ENCODE measurements around the gene HECW1. TPM values are rescaled to one million over a fixed set of nuclear protein-coding genes. Genes with fewer than 3 reads are reported as not detected.
"Not testable (repeated sequence)": the region's sequence is repeated elsewhere in the genome, so short reads cannot be mapped to it uniquely, and the experiment has no call there.

HECW1 gene
- polyA plus RNA-seq, 2 of the 4 experiments (the other 2 are of a cell fraction): 11.3 TPM

DNA sequence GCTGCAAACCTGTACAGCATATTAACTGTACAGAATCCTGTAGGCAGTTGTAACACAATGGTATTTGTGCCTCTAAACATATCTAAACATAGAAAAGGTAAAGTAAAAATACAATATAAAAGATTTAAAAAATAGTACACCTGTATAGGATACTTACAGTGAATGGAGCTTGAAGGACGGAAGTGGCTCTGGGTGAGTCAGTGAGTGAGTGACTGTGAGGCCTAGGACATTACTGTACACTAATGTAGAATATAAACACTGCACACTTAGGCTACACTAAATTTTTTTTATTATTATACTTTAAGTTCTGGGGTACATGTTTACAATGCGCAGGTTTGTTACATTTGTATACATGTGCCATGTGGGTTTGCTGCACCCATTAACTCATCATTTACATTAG, 373.1 kb downstream of the HECW1 start:
- ATAC-seq: no peak
- no peak for FAIRE-seq
- WGBS (ENCODE audit: missing lambda C conversion rate): 91% methylated on average over 2 of the region's 2 CpGs
- Histone ChIP-seq H3K4me2 (no peak overlapping the region), H3K4me1 (peaks cover 40% of the 10 kb centered on the region), H3K9me3 (no peaks in the 10 kb centered on the region), H3K4me3 (no peak overlapping the region), H3K27ac (peak overlapping the region in 1 of 2 experiments; percentile 74; a peak in 4 of 6 replicates)
- POLR2A ChIA-PET: no interaction called here
- DNase-seq (ENCODE audit: low read depth in 1 of 2, low spot score in 1 of 2): no peak
- TF ChIP-seq, protein P1, sequence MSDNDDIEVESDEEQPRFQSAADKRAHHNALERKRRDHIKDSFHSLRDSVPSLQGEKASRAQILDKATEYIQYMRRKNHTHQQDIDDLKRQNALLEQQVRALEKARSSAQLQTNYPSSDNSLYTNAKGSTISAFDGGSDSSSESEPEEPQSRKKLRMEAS (IDR thresholded peaks at IDR 0.05): no peak
- TF ChIP-seq GATA3 (IDR thresholded peaks at IDR 0.05; ENCODE audit: borderline replicate concordance): no peak
- TF ChIP-seq EHF (CRISPR knock-in tag; IDR thresholded peaks at IDR 0.05): no peak
- TF ChIP-seq MAFK (IDR thresholded peaks at IDR 0.05; ENCODE audit: partially characterized antibody): no peak
- no peak for TF ChIP-seq HOXB5 (CRISPR knock-in tag; IDR thresholded peaks at IDR 0.05)
- TF ChIP-seq PHF8 (IDR thresholded peaks at IDR 0.05; ENCODE audit: borderline replicate concordance, low read depth): no peak
- TF ChIP-seq RFX5 (IDR thresholded peaks at IDR 0.05): no peak
- no peak for TF ChIP-seq EHMT2 (IDR thresholded peaks at IDR 0.05; ENCODE audit: low read depth)
- TF ChIP-seq, protein P2, sequence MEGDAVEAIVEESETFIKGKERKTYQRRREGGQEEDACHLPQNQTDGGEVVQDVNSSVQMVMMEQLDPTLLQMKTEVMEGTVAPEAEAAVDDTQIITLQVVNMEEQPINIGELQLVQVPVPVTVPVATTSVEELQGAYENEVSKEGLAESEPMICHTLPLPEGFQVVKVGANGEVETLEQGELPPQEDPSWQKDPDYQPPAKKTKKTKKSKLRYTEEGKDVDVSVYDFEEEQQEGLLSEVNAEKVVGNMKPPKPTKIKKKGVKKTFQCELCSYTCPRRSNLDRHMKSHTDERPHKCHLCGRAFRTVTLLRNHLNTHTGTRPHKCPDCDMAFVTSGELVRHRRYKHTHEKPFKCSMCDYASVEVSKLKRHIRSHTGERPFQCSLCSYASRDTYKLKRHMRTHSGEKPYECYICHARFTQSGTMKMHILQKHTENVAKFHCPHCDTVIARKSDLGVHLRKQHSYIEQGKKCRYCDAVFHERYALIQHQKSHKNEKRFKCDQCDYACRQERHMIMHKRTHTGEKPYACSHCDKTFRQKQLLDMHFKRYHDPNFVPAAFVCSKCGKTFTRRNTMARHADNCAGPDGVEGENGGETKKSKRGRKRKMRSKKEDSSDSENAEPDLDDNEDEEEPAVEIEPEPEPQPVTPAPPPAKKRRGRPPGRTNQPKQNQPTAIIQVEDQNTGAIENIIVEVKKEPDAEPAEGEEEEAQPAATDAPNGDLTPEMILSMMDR (IDR thresholded peaks at IDR 0.05): no peak
- TF ChIP-seq JUN (IDR thresholded peaks at IDR 0.05): no peak
- TF ChIP-seq, protein P3, sequence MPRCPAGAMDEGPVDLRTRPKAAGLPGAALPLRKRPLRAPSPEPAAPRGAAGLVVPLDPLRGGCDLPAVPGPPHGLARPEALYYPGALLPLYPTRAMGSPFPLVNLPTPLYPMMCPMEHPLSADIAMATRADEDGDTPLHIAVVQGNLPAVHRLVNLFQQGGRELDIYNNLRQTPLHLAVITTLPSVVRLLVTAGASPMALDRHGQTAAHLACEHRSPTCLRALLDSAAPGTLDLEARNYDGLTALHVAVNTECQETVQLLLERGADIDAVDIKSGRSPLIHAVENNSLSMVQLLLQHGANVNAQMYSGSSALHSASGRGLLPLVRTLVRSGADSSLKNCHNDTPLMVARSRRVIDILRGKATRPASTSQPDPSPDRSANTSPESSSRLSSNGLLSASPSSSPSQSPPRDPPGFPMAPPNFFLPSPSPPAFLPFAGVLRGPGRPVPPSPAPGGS (IDR thresholded peaks at IDR 0.05): no peak
- TF ChIP-seq ESRRA (IDR thresholded peaks at IDR 0.05; ENCODE audit: borderline replicate concordance, low read length): no peak
- no peak for TF ChIP-seq KDM1A (IDR thresholded peaks at IDR 0.05; ENCODE audit: low read depth)
- TF ChIP-seq ZFP36 (IDR thresholded peaks at IDR 0.05; ENCODE audit: borderline replicate concordance, partially characterized antibody): no peak
- TF ChIP-seq NPAS2 (CRISPR knock-in tag; IDR thresholded peaks at IDR 0.05; ENCODE audit: borderline replicate concordance): no peak
- no peak for TF ChIP-seq NFE2L2 (conservative IDR thresholded peaks at IDR 0.05; ENCODE audit: low read length)
- CTCF ChIA-PET: interaction anchor here (0.9 kb wide), 1 partner anchor 9 kb away, joined by 3 read pairs; no protein-coding TSS in a partner anchor

DNA sequence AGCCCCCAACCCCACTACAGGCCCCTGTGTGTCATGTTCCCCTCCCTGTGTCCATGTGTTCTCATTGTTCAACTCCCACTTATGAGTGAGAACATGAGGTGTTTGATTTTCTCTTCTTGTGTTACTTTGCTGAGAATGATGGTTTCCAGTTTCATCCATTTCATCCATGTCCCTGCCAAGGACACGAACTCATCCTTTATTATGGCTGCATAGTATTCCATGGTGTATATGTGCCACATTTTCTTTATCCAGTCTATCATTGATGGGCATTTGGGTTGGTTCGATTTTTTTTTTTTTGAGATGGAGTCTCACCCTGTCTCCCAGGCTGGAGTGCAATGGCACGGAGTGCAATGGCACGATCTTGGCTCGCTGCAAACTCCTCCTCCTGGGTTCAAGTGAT, 373.6 kb downstream of the HECW1 start:
- FAIRE-seq; H3K9me3 ChIP-seq; H3K4me2 ChIP-seq; DNase-seq (ENCODE audit: low read depth in 1 of 2, low spot score in 1 of 2); CTCF ChIA-PET; ATAC-seq; H3K4me3 ChIP-seq: not testable (repeated sequence)
- Histone ChIP-seq H3K27ac (peak overlapping the region; percentile 72 to 74; a peak in 5 of 6 replicates), H3K4me1 (peaks cover 40% of the 10 kb centered on the region)
- 90% methylated on average over 5 of the region's 5 CpGs for WGBS (ENCODE audit: missing lambda C conversion rate)
- POLR2A ChIA-PET: interaction anchor here (1.0 kb wide), 1 partner anchor 97 kb away, joined by 5 read pairs; the partner anchor contains the start of gene STK17A

DNA sequence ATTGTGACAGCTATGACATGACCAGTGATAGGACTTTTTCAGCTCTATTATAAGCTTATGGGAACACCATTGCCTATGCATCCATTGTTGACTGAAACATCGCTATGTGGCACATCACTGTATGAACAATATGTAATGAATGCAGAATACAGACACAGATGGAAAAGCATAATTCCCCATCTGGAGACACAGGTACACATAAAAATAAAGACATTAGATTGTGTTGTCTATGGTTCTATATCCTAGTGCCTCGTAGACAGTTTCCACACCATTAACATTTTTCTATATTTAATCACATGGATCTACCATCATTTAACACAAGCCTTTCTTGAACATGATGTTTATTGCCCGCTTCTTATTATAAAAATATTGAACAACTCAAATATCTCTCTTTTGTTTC, 374.2 kb downstream of the HECW1 start:
- DNase-seq (ENCODE audit: low read depth in 1 of 2, low spot score in 1 of 2) (no peak), ATAC-seq (peak in 1 of 2 experiments; percentile 52; a peak in 3 of 6 replicates), FAIRE-seq (no peak)
- Histone ChIP-seq H3K4me2 (peak overlapping the region; percentile 71), H3K27ac (peak overlapping the region; percentile 72 to 74; a peak in 5 of 6 replicates), H3K4me1 (peaks cover 43% of the 10 kb centered on the region), H3K4me3 (no peak overlapping the region), H3K9me3 (no peaks in the 10 kb centered on the region)
- ChIA-PET CTCF (interaction anchor here (0.5 to 1.0 kb wide), 4 partner anchors 8 to 128 kb away, joined by 3 to 4 read pairs (median 3); no protein-coding TSS in a partner anchor), POLR2A (interaction anchor here (0.6 to 1.0 kb wide), 2 partner anchors 96 to 383 kb away, joined by 3 to 5 read pairs; partner anchors contain the start of genes MRPS24 and STK17A)
- 41% methylated on average over 3 of the region's 3 CpGs for WGBS (ENCODE audit: missing lambda C conversion rate)
- no peak for TF ChIP-seq RCOR1 (IDR thresholded peaks at IDR 0.05; ENCODE audit: low read depth, low read length)
- TF ChIP-seq, protein P1 (IDR thresholded peaks at IDR 0.05): no peak
